H1 (cell line): ENCODE measurements around the gene SMS. TPM values are rescaled to one million over a fixed set of nuclear protein-coding genes. Genes with fewer than 3 reads are reported as not detected.

Experiments
- CTCF ChIA-PET: fragments of 300-600 bp; sonication (Branson Sonifier 250); formaldehyde crosslinking; loops from one replicate; lab custom pipeline; 2021; ENCODE audit not compliant: partially characterized antibody; lab: Charles Lee
- POLR2A ChIA-PET: fragments of 300-600 bp; sonication (Branson Sonifier 250); formaldehyde crosslinking; loops from one replicate; lab custom pipeline; 2021; ENCODE audit warnings: inconsistent platforms; ENCODE audit not compliant: partially characterized antibody; lab: Charles Lee
- DNase-seq, 2 experiments: peaks; one replicate each; pipeline versions ENCODE4 v3.0.0 to v3.0.0-alpha.2; 2010 to 2022; ENCODE audit warnings: low spot score in 2 of 2, low read depth in 1 of 2, mixed read lengths in 1 of 2
- FAIRE-seq: peaks from 2 replicates; lab custom pipeline; 2011; peaks lifted over from hg19 to GRCh38; lab: Jason Lieb, UNC
- H2AFZ ChIP-seq: 2 replicates; pipeline ENCODE4 v1.8.1; 2012; ENCODE audit warnings: low read length, inconsistent platforms
- H2AK5ac ChIP-seq: 2 replicates; pipeline ENCODE4 v1.6.1; 2013; ENCODE audit warnings: low read depth, low read length
- H2BK120ac ChIP-seq: replicated peaks from 2 replicates; pipeline ENCODE3; 2013; ENCODE audit warnings: low read depth, low read length, inconsistent platforms
- H2BK12ac ChIP-seq: 2 replicates; pipeline ENCODE4 v1.6.1; 2013; ENCODE audit warnings: low read depth, low read length
- H2BK15ac ChIP-seq: 2 replicates; pipeline ENCODE4 v1.6.1; 2013; ENCODE audit warnings: low read length
- H2BK20ac ChIP-seq: 2 replicates; pipeline ENCODE4 v1.6.1; 2013; ENCODE audit warnings: low read length
- H2BK5ac ChIP-seq: 2 replicates; pipeline ENCODE4 v1.6.1; 2013; ENCODE audit warnings: low read depth, low read length
- H3K14ac ChIP-seq: 2 replicates; pipeline ENCODE4 v1.6.1; 2013; ENCODE audit warnings: inconsistent platforms; ENCODE audit not compliant: insufficient read length
- H3K18ac ChIP-seq: 2 replicates; pipeline ENCODE4 v1.6.1; 2013; ENCODE audit warnings: low read length; ENCODE audit errors: extremely low read depth
- H3K23ac ChIP-seq: 2 replicates; pipeline ENCODE4 v1.6.1; 2013; ENCODE audit warnings: inconsistent platforms; ENCODE audit not compliant: insufficient read length
- H3K23me2 ChIP-seq: 2 replicates; pipeline ENCODE4 v1.6.1; 2013; ENCODE audit warnings: low read depth, low read length
- H3K27ac ChIP-seq: 2 replicates; pipeline ENCODE4 v1.6.1; 2011; ENCODE audit warnings: low read depth, low read length, inconsistent platforms
- H3K27me3 ChIP-seq, 4 experiments: replicated peaks in 1 of 4; 1 replicate in 1 of 4; 2 replicates in 3 of 4; pipeline versions ENCODE4 v1.6.1 to v1.8.1; 2011 to 2013; ENCODE audit warnings: low read length in 3 of 4, mild to moderate bottlenecking in 3 of 4, inconsistent platforms in 2 of 4, mixed read lengths in 2 of 4, moderate library complexity in 1 of 4; ENCODE audit not compliant: control insufficient read depth in 3 of 4, insufficient read depth in 3 of 4; ENCODE audit errors: extremely low read depth in 1 of 4
- H3K36me3 ChIP-seq, 4 experiments: 2 replicates each; pipeline versions ENCODE4 v1.6.1 to v1.8.1; 2011 to 2013; ENCODE audit warnings: mild to moderate bottlenecking in 4 of 4, low read length in 3 of 4, moderate library complexity in 2 of 4, control low read depth in 1 of 4, inconsistent platforms in 1 of 4; ENCODE audit not compliant: insufficient read depth in 4 of 4, control insufficient read depth in 2 of 4
- H3K4ac ChIP-seq: replicated peaks from 2 replicates; pipeline ENCODE3; 2013; ENCODE audit warnings: low read length, low read depth, mixed read lengths, inconsistent platforms; ENCODE audit not compliant: insufficient read length
- H3K4me1 ChIP-seq, 4 experiments: replicated peaks in 1 of 4; 1 replicate in 1 of 4; 2 replicates in 3 of 4; pipeline versions ENCODE4 v1.6.1 to v1.8.1; 2011 to 2013; ENCODE audit warnings: low read length in 3 of 4, inconsistent platforms in 2 of 4, mixed read lengths in 1 of 4; ENCODE audit not compliant: insufficient read depth in 4 of 4, control insufficient read depth in 3 of 4
- H3K4me2 ChIP-seq, 2 experiments: 2 replicates each; pipeline versions ENCODE4 v1.6.1 to v1.8.1; 2011 to 2013; ENCODE audit warnings: low read depth in 2 of 2, low read length in 2 of 2, control low read depth in 1 of 2, inconsistent platforms in 1 of 2, mild to moderate bottlenecking in 1 of 2; ENCODE audit not compliant: insufficient read depth in 1 of 2
- H3K4me3 ChIP-seq, 4 experiments: fragments of 200-600, 300-600 bp in 1 of 4; sonication (generic), shearing (Covaris generic), sonication (Bioruptor Twin) in 1 of 4; 2 replicates each; pipeline versions ENCODE4 v1.5.1 to v1.8.1; 2011 to 2016; ENCODE audit warnings: low read length in 4 of 4, low read depth in 3 of 4, control low read depth in 2 of 4, inconsistent platforms in 2 of 4, mild to moderate bottlenecking in 2 of 4, mixed read lengths in 1 of 4, moderate library complexity in 1 of 4; ENCODE audit not compliant: insufficient read depth in 2 of 4; ENCODE audit errors: extremely low read depth in 1 of 4
- H3K56ac ChIP-seq: replicated peaks from 2 replicates; pipeline ENCODE3; 2013; ENCODE audit warnings: low read depth, mild to moderate bottlenecking, mixed read lengths, low read length, inconsistent platforms; ENCODE audit not compliant: insufficient read length
- H3K79me1 ChIP-seq: 2 replicates; pipeline ENCODE4 v1.6.1; 2013; ENCODE audit warnings: low read depth, low read length, control low read depth
- H3K79me2 ChIP-seq, 2 experiments: 2 replicates each; pipeline versions ENCODE4 v1.6.1 to v1.8.1; 2012 to 2013; ENCODE audit warnings: low read length in 2 of 2, mild to moderate bottlenecking in 2 of 2, inconsistent platforms in 1 of 2; ENCODE audit not compliant: insufficient read depth in 2 of 2, control insufficient read depth in 1 of 2
- H3K9ac ChIP-seq, 4 experiments: replicated peaks in 1 of 4; 1 replicate in 1 of 4; 2 replicates in 3 of 4; pipeline versions ENCODE4 v1.6.1 to v1.8.1; 2011 to 2013; ENCODE audit warnings: low read depth in 3 of 4, low read length in 3 of 4, control low read depth in 2 of 4, mild to moderate bottlenecking in 2 of 4, moderate library complexity in 2 of 4, inconsistent platforms in 1 of 4; ENCODE audit errors: extremely low read depth in 1 of 4
- H3K9me3 ChIP-seq, 2 experiments: 2 replicates each; pipeline versions ENCODE4 v1.6.1 to v1.8.1; 2012 to 2013; ENCODE audit warnings: mild to moderate bottlenecking in 2 of 2, moderate library complexity in 2 of 2, control low read depth in 1 of 2, inconsistent platforms in 1 of 2, low read depth in 1 of 2, low read length in 1 of 2, mixed read lengths in 1 of 2; ENCODE audit not compliant: insufficient read depth in 2 of 2
- H4K20me1 ChIP-seq, 2 experiments: replicated peaks in 1 of 2; 2 replicates each; pipeline versions ENCODE3 to v1.8.1; 2011 to 2013; ENCODE audit warnings: inconsistent platforms in 2 of 2, low read length in 2 of 2, mild to moderate bottlenecking in 1 of 2; ENCODE audit not compliant: insufficient read depth in 2 of 2, control insufficient read depth in 1 of 2
- H4K5ac ChIP-seq: 2 replicates; pipeline ENCODE4 v1.6.1; 2013; ENCODE audit warnings: low read length, low read depth, mixed read lengths, inconsistent platforms; ENCODE audit not compliant: insufficient read length
- H4K8ac ChIP-seq: 2 replicates; pipeline ENCODE4 v1.8.0; 2013; ENCODE audit warnings: mild to moderate bottlenecking, moderate library complexity, low read length, inconsistent platforms; ENCODE audit not compliant: insufficient read depth; ENCODE audit errors: extremely low read depth
- H4K91ac ChIP-seq: replicated peaks from 2 replicates; pipeline ENCODE3; 2013; ENCODE audit warnings: low read length, mixed read lengths, inconsistent platforms; ENCODE audit not compliant: insufficient read length
- KDM4A ChIP-seq: IDR thresholded peaks from one replicate; pipeline ENCODE4 v1.7.1; 2012; ENCODE audit warnings: low read depth, mild to moderate bottlenecking, moderate library complexity, low read length, inconsistent platforms; ENCODE audit not compliant: severe bottlenecking
- RAD21 ChIP-seq, 2 experiments: IDR thresholded peaks in 1 of 2; conservative IDR thresholded peaks in 1 of 2; 2 replicates each; pipeline ENCODE4 v1.6.1; 2011; ENCODE audit warnings: low read depth in 2 of 2, low read length in 2 of 2, improper control_type of control experiment in 1 of 2, inconsistent platforms in 1 of 2, mild to moderate bottlenecking in 1 of 2, moderate library complexity in 1 of 2
- WGBS, 2 experiments: shearing (Covaris generic) in 1 of 2; methylation state at CpG; one replicate each; pipeline versions ENCODE4 v1.1.6 to v1.1.7; 2013 to 2015; ENCODE audit warnings: low lambda C conversion rate in 2 of 2, mixed read lengths in 2 of 2, inconsistent platforms in 1 of 2, low coverage in 1 of 2, missing lambda C conversion rate in 1 of 2; ENCODE audit not compliant: insufficient replicate concordance in 2 of 2, insufficient coverage in 1 of 2, insufficient read length in 1 of 2; ENCODE audit errors: extremely low coverage in 1 of 2, missing lambda C conversion rate in 1 of 2; 5-methylcytosine and 5-hydroxymethylcytosine counted together
- polyA plus RNA-seq, 7 experiments: library from polyadenylated mRNA; depleted of rRNA in 3 of 7; stranded (reverse) in 5 of 7; unstranded in 2 of 7; fragments of >200 nt in 5 of 7; fragments of 200-250 nt in 2 of 7; gene quantifications; 1 replicate in 5 of 7; 2 replicates in 1 of 7; 4 replicates in 1 of 7; pipeline versions ENCODE4 v1.2.1 to v1.2.3, GENCODE V29; 2011 to 2013; ENCODE audit warnings: missing spikeins in 2 of 7, mixed read lengths in 2 of 7
- total RNA-seq: library from RNA; stranded (reverse); fragmentation: NEBNext Ultra II Directional; extraction: Animal tissue kit (Norgen Biotek cat#: 25700); gene quantifications from 2 replicates; pipeline ENCODE4 v1.2.1, GENCODE V29; 2021

Gene SMS
- total and polyA plus RNA-seq, 2 of the 8 experiments (the other 6 are each of a cell fraction or from before 2014, with no cell fraction given) = 66.3 to 256 TPM

GRCh38 chrX:22012931-22013330 lies 72.4 kb downstream of the SMS start:
- no peaks in the 10 kb centered on the region for H3K23me2 ChIP-seq
- CTCF ChIA-PET = no interaction called here
- no peak for FAIRE-seq

More at GRCh38 chrX:22012931-22013330, 72.4 kb downstream of the SMS start:
- no peaks in the 10 kb centered on the region for H3K4me1 ChIP-seq
- no peaks in the 10 kb centered on the region for H3K27me3 ChIP-seq
- H4K91ac ChIP-seq = no peak overlapping the region
- H3K4me2 ChIP-seq = no peak overlapping the region
- H3K23ac ChIP-seq = no peak overlapping the region
- no peak overlapping the region for H2BK12ac ChIP-seq
- no peaks in the 10 kb centered on the region for H3K36me3 ChIP-seq
- no peaks in the 10 kb centered on the region for H4K20me1 ChIP-seq
- H3K14ac ChIP-seq = no peak overlapping the region
- H3K79me1 ChIP-seq = no peaks in the 10 kb centered on the region
- no peak overlapping the region for H3K18ac ChIP-seq
- H2AFZ ChIP-seq = no peak overlapping the region
- no peak overlapping the region for H2BK15ac ChIP-seq
- no peak overlapping the region for H4K5ac ChIP-seq
- no peak overlapping the region for H2BK20ac ChIP-seq
- WGBS, 2 experiments = 97% methylated on average over 7 of the region's 7 CpGs; no CpG with 5 or more reads in 1 of the 2 experiments
- no peak overlapping the region for H2BK120ac ChIP-seq
- DNase-seq = no peak
- no peak overlapping the region for H2BK5ac ChIP-seq
- POLR2A ChIA-PET = interaction anchor here (0.6 to 0.7 kb wide), 2 partner anchors 24 to 123 kb away, joined by 4 read pairs; no protein-coding TSS in a partner anchor
- no peak overlapping the region for H2AK5ac ChIP-seq
- no peaks in the 10 kb centered on the region for H3K79me2 ChIP-seq
- H4K8ac ChIP-seq = no peak overlapping the region
- no peak overlapping the region for H3K4ac ChIP-seq
- H3K56ac ChIP-seq = no peak overlapping the region
- no peak for TF ChIP-seq KDM4A
- no peak for TF ChIP-seq RAD21 (IDR thresholded peaks at IDR 0.05 in 1 of 2, conservative IDR thresholded peaks at IDR 0.05 in 1 of 2; ENCODE audit: low read depth in 2 of 2, low read length in 2 of 2)
- no peak overlapping the region for H3K4me3 ChIP-seq
- H3K9me3 ChIP-seq = no peaks in the 10 kb centered on the region
- H3K27ac ChIP-seq = no peak overlapping the region
- H3K9ac ChIP-seq = no peak overlapping the region
